A673 (cell line): ENCODE data around the gene POLR2M. TPM values are rescaled to one million over a fixed set of nuclear protein-coding genes. Genes with fewer than 3 reads are reported as not detected.

ENCODE experiments used
- BruUV-seq: library from RNA; stranded (reverse); fragments of 400-500 nt; replicated peaks from 2 replicates; lab custom pipeline; 2021; lab: Mats Ljungman, UMichigan
- CTCF ChIA-PET: fragments of 300-600 bp; sonication (Branson Sonifier 250); formaldehyde crosslinking; loops from one replicate; lab custom pipeline; 2022; ENCODE audit warnings: antibody characterized with exemption; lab: Charles Lee
- POLR2A ChIA-PET: fragments of 300-600 bp; sonication (Branson Sonifier 250); formaldehyde crosslinking; loops from one replicate; lab custom pipeline; 2022; ENCODE audit warnings: antibody characterized with exemption; ENCODE audit not compliant: low non-redundant PET; lab: Charles Lee
- DNase-seq: peaks from one replicate; pipeline ENCODE4 v3.0.0-alpha.2; 2015; ENCODE audit warnings: low spot score
- H3K27ac ChIP-seq: fragments of 200-600 bp; sonication (generic); 2 replicates; pipeline ENCODE4 v1.5.1; 2016; ENCODE audit warnings: mixed run types, low read depth, mild to moderate bottlenecking, mixed read lengths, antibody characterized with exemption, low read length; ENCODE audit not compliant: poor library complexity, severe bottlenecking
- H3K27me3 ChIP-seq: fragments of 200-600 bp; sonication (generic); replicated peaks from 2 replicates; pipeline ENCODE4 v1.6.1; 2017; ENCODE audit warnings: mixed run types, low read depth, mild to moderate bottlenecking, mixed read lengths, antibody characterized with exemption, low read length; ENCODE audit not compliant: insufficient read depth, poor library complexity
- H3K36me3 ChIP-seq: fragments of 200-600 bp; sonication (generic); 2 replicates; pipeline ENCODE4 v1.6.1; 2016; ENCODE audit warnings: mixed run types, mild to moderate bottlenecking, mixed read lengths, antibody characterized with exemption, low read length; ENCODE audit not compliant: insufficient read depth, poor library complexity, severe bottlenecking
- H3K4me1 ChIP-seq: fragments of 200-600 bp; sonication (generic); 2 replicates; pipeline ENCODE4 v1.6.1; 2017; ENCODE audit warnings: mixed run types, mild to moderate bottlenecking, mixed read lengths, antibody characterized with exemption, low read length; ENCODE audit not compliant: insufficient read depth, poor library complexity, severe bottlenecking
- H3K4me3 ChIP-seq: fragments of 200-600 bp; sonication (generic); 2 replicates; pipeline ENCODE4 v1.5.1; 2016; ENCODE audit warnings: low read depth, mixed run types, mild to moderate bottlenecking, mixed read lengths, low read length; ENCODE audit not compliant: poor library complexity, severe bottlenecking
- H3K9me3 ChIP-seq: fragments of 200-600 bp; sonication (generic); 2 replicates; pipeline ENCODE4 v1.6.1; 2016; ENCODE audit warnings: mixed run types, low read depth, mild to moderate bottlenecking, mixed read lengths, antibody characterized with exemption, low read length; ENCODE audit not compliant: poor library complexity, severe bottlenecking
- CTCF ChIP-seq: fragments of 300-800, 200-600 bp; sonication (generic); conservative IDR thresholded peaks from 2 replicates; pipeline ENCODE4 v1.5.1; 2017; ENCODE audit warnings: low read depth, mild to moderate bottlenecking, antibody characterized with exemption, low read length, moderate library complexity, mixed read lengths
- EZH2 ChIP-seq: fragments of 200-600 bp; sonication (generic); IDR thresholded peaks from 2 replicates; pipeline ENCODE4 v1.6.1; 2017; ENCODE audit warnings: borderline replicate concordance, low read depth, mild to moderate bottlenecking, mixed read lengths, antibody characterized with exemption, low read length; ENCODE audit not compliant: poor library complexity, severe bottlenecking
- intact Hi-C: fragments of 100-400 bp; cut with micrococcal nuclease; formaldehyde crosslinking; loops from one replicate; pipeline ENCODE4 v1.10.0; 2022; ENCODE audit not compliant: unreplicated experiment
- total RNA-seq: library from RNA; stranded (reverse); gene quantifications from 2 replicates; pipeline ENCODE4 v1.2.3, GENCODE V29; 2021

POLR2M gene
- total RNA-seq, 1 experiment from 2014 or later, result 115 TPM

GRCh38 chr15:57662802-57663201 is 43.7 kb upstream of the POLR2M start:
- no peak for TF ChIP-seq EZH2
- TF ChIP-seq CTCF, result no peak
- ChIA-PET POLR2A (no interaction called here), CTCF (no interaction called here)
- Histone ChIP-seq H3K27me3 (peaks cover 11% of the 10 kb centered on the region), H3K4me3 (no peak overlapping the region), H3K4me1 (no peaks in the 10 kb centered on the region), H3K9me3 (no peaks in the 10 kb centered on the region), H3K36me3 (no peaks in the 10 kb centered on the region), H3K27ac (no peak overlapping the region)
- no TSS peak for BruUV-seq
- intact Hi-C loops, result loop anchor here (10.0 kb wide), 2 partner anchors 98 to 412 kb away; no protein-coding TSS in a partner anchor
- DNase-seq, result peak; percentile 18

- Histone ChIP-seq H3K27me3 (peaks cover 11% of the 10 kb centered on the region), H3K36me3 (no peaks in the 10 kb centered on the region), H3K9me3 (no peaks in the 10 kb centered on the region), H3K4me3 (no peak overlapping the region), H3K4me1 (no peaks in the 10 kb centered on the region), H3K27ac (no peak overlapping the region)
- ChIA-PET CTCF (interaction anchor here (0.6 kb wide), 1 partner anchor 88 kb away, joined by 4 read pairs; no protein-coding TSS in a partner anchor), POLR2A (no interaction called here)
- no peak for TF ChIP-seq CTCF
- TF ChIP-seq EZH2, result no peak
- no TSS peak for BruUV-seq
- intact Hi-C loops, result loop anchor here (10.0 kb wide), 2 partner anchors 98 to 412 kb away; no protein-coding TSS in a partner anchor
- no peak for DNase-seq
Observed at GRCh38 chr15:57663262-57663661, 43.3 kb upstream of the POLR2M start.

- ChIA-PET CTCF (no interaction called here), POLR2A (no interaction called here)
- Histone ChIP-seq H3K4me1 (no peaks in the 10 kb centered on the region), H3K36me3 (no peaks in the 10 kb centered on the region), H3K9me3 (no peaks in the 10 kb centered on the region), H3K4me3 (no peak overlapping the region), H3K27ac (no peak overlapping the region), H3K27me3 (peaks cover 11% of the 10 kb centered on the region)
- TF ChIP-seq CTCF (no peak), EZH2 (no peak)
- no peak for DNase-seq
- no TSS peak for BruUV-seq
- intact Hi-C loops, result loop anchor here (5.0 to 10.0 kb wide), 3 partner anchors 100 to 410 kb away; no protein-coding TSS in a partner anchor
Observed at GRCh38 chr15:57665194-57665593, 41.3 kb upstream of the POLR2M start.
